GM20000 (cell line): ENCODE measurements around the gene TBC1D2.
"Not testable (repeated sequence)": the region's sequence is repeated elsewhere in the genome, so short reads cannot be mapped to it uniquely, and the experiment has no call there.

Experiments used
- DNase-seq: peaks from one replicate; pipeline ENCODE4 v3.0.0; 2012; ENCODE audit warnings: low spot score
- CTCF ChIP-seq: IDR thresholded peaks from 2 replicates; pipeline ENCODE4 v1.5.1; 2012; ENCODE audit warnings: mild to moderate bottlenecking, control low read depth; ENCODE audit errors: extremely low read depth, missing control alignments

The TBC1D2 gene

GRCh38 chr9:98175762-98176161 is 79.7 kb downstream of the TBC1D2 start:
- no peak for TF ChIP-seq CTCF
- no peak for DNase-seq

- no peak for DNase-seq
- no peak for TF ChIP-seq CTCF
These were observed 80.3 kb downstream of the TBC1D2 start for GRCh38 chr9:98175028-98175569.

GRCh38 chr9:98174502-98174918 is 80.9 kb downstream of the TBC1D2 start:
- not testable (repeated sequence) for DNase-seq

- TF ChIP-seq CTCF: no peak
- no peak for DNase-seq
These were observed 82.3 kb downstream of the TBC1D2 start for GRCh38 chr9:98173181-98173580.

- TF ChIP-seq CTCF: no peak
- DNase-seq: no peak
These were observed 82.8 kb downstream of the TBC1D2 start for GRCh38 chr9:98172604-98173003.

GRCh38 chr9:98171176-98171925 is 84.1 kb downstream of the TBC1D2 start:
- DNase-seq: no peak
- no peak for TF ChIP-seq CTCF

GRCh38 chr9:98168941-98169488 is 86.4 kb downstream of the TBC1D2 start:
- DNase-seq: peak; percentile 91
- TF ChIP-seq CTCF: no peak
